Keratinocyte (primary cell): Measurements from ENCODE around the gene EHMT1. TPM values are rescaled to one million over a fixed set of nuclear protein-coding genes. Genes with fewer than 3 reads are reported as not detected.

Experiments
- DNase-seq: peaks from one replicate; pipeline ENCODE4 v3.0.0-alpha.2; 2011; ENCODE audit warnings: low read depth, missing footprints, low spot score
- FAIRE-seq: peaks from 2 replicates; lab custom pipeline; 2011; peaks lifted over from hg19 to GRCh38; lab: Jason Lieb, UNC
- H2AFZ ChIP-seq: 2 replicates; pipeline ENCODE4 v1.6.0; 2012; ENCODE audit warnings: low read length, control low read depth, inconsistent platforms; ENCODE audit not compliant: control insufficient read depth
- H3K27ac ChIP-seq: 2 replicates; pipeline ENCODE4 v1.5.1; 2011; ENCODE audit warnings: low read length; ENCODE audit not compliant: control insufficient read depth, insufficient read depth
- H3K27me3 ChIP-seq: 3 replicates; pipeline ENCODE4 v1.6.0; 2011; ENCODE audit warnings: low read length; ENCODE audit not compliant: control insufficient read depth, insufficient read depth; ENCODE audit errors: extremely low read depth
- H3K36me3 ChIP-seq, 2 experiments: 2 replicates in 1 of 2; 3 replicates in 1 of 2; pipeline ENCODE4 v1.5.1; 2011; ENCODE audit warnings: low read length in 2 of 2, mild to moderate bottlenecking in 1 of 2; ENCODE audit not compliant: control insufficient read depth in 2 of 2, insufficient read depth in 2 of 2; ENCODE audit errors: extremely low read depth in 1 of 2
- H3K4me1 ChIP-seq: 3 replicates; pipeline ENCODE4 v1.5.1; 2011; ENCODE audit warnings: low read length; ENCODE audit not compliant: control insufficient read depth, insufficient read depth; ENCODE audit errors: extremely low read depth
- H3K4me2 ChIP-seq: 3 replicates; pipeline ENCODE4 v1.6.0; 2011; ENCODE audit warnings: low read depth, low read length; ENCODE audit not compliant: control insufficient read depth, insufficient read depth; ENCODE audit errors: extremely low read depth
- H3K4me3 ChIP-seq, 3 experiments: fragments of 200-600 bp in 1 of 3; sonication (generic) in 1 of 3; 2 replicates in 2 of 3; 3 replicates in 1 of 3; pipeline ENCODE4 v1.5.1; 2011 to 2016; ENCODE audit warnings: low read length in 3 of 3, mild to moderate bottlenecking in 3 of 3, control low read depth in 2 of 3, inconsistent platforms in 1 of 3, low read depth in 1 of 3, mixed read lengths in 1 of 3, mixed run types in 1 of 3, moderate library complexity in 1 of 3; ENCODE audit not compliant: control insufficient read depth in 2 of 3, insufficient read depth in 2 of 3; ENCODE audit errors: extremely low read depth in 1 of 3
- H3K79me2 ChIP-seq: 2 replicates; pipeline ENCODE4 v1.6.0; 2012; ENCODE audit warnings: low read length; ENCODE audit not compliant: control insufficient read depth, insufficient read depth
- H3K9ac ChIP-seq: 3 replicates; pipeline ENCODE4 v1.6.0; 2011; ENCODE audit warnings: low read length; ENCODE audit not compliant: control insufficient read depth, insufficient read depth; ENCODE audit errors: extremely low read depth
- H3K9me1 ChIP-seq: 3 replicates; pipeline ENCODE4 v1.6.0; 2011; ENCODE audit warnings: low read length; ENCODE audit not compliant: control insufficient read depth, insufficient read depth; ENCODE audit errors: extremely low read depth
- H3K9me3 ChIP-seq: 2 replicates; pipeline ENCODE4 v1.5.1; 2012; ENCODE audit warnings: low read depth, low read length; ENCODE audit not compliant: control insufficient read depth
- H4K20me1 ChIP-seq: 3 replicates; pipeline ENCODE4 v1.6.0; 2011; ENCODE audit warnings: low read length; ENCODE audit not compliant: control insufficient read depth, insufficient read depth; ENCODE audit errors: extremely low read depth
- EZH2 ChIP-seq: IDR thresholded peaks from one replicate; pipeline ENCODE4 v1.6.1; 2012; ENCODE audit warnings: inconsistent platforms, mild to moderate bottlenecking, low read length, moderate library complexity
- dilution Hi-C: fragments of 300-500 bp; cut with MboI; formaldehyde crosslinking; loops from one replicate; pipeline ENCODE4 v1.7.0; 2020; ENCODE audit warnings: low sequenced_read_pairs; ENCODE audit not compliant: extremely low pct_ligation_motif_present
- polyA plus RNA-seq, 5 experiments: library from polyadenylated mRNA; depleted of rRNA in 3 of 5; stranded (reverse) in 3 of 5; stranded (forward) in 1 of 5; unstranded in 1 of 5; fragments of >200 nt; gene quantifications; 1 replicate in 1 of 5; 2 replicates in 3 of 5; 3 replicates in 1 of 5; pipeline versions ENCODE4 v1.2.1 to v1.2.3, GENCODE V29; 2011 to 2012; ENCODE audit warnings: missing spikeins in 2 of 5, low read depth in 1 of 5, low replicate concordance in 1 of 5
- TF ChIP-seq, protein P1 (sequence below), 3 experiments: IDR thresholded peaks in 1 of 3; conservative IDR thresholded peaks in 1 of 3; optimal IDR thresholded peaks in 1 of 3; 2 replicates in 2 of 3; 3 replicates in 1 of 3; pipeline versions ENCODE3 to v1.5.1; 2011; ENCODE audit warnings: low read length in 3 of 3, mild to moderate bottlenecking in 3 of 3, moderate library complexity in 2 of 3, control low read depth in 1 of 3, inconsistent platforms in 1 of 3; ENCODE audit not compliant: insufficient read depth in 2 of 3; ENCODE audit errors: extremely low read depth in 1 of 3

Gene EHMT1
- polyA plus RNA-seq, 1 donor (not counting 4 experiments of a cell fraction or from before 2014, with no cell fraction given), result 25.9 TPM

DNA sequence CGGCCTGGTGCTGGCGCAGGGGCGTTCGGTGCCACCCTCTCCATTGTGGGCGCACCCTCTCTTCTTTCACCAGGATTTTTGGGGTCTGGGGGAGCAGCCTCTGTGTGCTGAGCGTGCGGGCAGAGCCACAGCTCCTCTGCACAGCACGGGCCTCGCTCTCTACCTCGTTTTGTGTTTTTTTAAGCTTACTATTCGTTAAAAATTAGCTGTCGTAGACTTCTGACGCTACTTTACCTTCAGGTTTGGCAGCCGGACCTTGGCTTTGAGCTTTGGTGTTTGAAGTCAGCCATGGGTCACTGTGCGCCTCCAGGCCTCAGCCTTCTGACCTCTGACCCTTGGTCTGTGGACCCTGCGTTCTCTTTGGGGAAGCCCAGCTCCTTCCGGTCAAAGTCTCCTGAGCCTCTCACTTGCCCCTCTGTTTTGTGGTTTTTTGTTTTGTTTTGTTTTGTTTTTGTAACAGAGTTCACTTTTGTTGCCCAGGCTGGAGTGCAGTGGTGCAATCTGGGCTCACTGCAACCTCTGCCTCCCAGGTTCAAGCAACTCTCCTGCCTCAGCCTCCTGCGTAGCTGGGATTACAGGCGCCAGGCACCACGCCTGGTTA, 170.6 kb downstream of the EHMT1 start:
- FAIRE-seq, result no peak
- H3K36me3 ChIP-seq, result peaks cover 20 to 29% of the 10 kb centered on the region in 2 experiments

DNA sequence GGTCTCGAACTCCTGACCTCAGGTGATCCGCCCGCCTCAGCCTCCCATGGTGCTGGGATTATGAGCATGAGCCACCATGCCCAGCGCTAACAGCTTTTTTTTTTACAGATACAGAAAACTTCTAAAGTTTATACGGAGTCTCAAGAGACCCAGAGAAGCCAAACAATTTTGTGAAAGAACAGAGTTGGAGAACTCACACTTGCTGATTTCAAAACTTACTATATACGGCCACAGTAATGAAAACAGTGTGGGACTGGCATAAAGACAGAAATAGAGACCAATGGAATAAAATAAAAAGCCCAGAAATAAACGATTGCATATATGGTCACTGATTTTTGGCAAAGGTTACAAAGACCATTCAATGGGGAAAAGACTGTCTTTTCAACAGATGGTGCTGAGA, 173.1 kb downstream of the EHMT1 start:
- TF ChIP-seq, protein P1, sequence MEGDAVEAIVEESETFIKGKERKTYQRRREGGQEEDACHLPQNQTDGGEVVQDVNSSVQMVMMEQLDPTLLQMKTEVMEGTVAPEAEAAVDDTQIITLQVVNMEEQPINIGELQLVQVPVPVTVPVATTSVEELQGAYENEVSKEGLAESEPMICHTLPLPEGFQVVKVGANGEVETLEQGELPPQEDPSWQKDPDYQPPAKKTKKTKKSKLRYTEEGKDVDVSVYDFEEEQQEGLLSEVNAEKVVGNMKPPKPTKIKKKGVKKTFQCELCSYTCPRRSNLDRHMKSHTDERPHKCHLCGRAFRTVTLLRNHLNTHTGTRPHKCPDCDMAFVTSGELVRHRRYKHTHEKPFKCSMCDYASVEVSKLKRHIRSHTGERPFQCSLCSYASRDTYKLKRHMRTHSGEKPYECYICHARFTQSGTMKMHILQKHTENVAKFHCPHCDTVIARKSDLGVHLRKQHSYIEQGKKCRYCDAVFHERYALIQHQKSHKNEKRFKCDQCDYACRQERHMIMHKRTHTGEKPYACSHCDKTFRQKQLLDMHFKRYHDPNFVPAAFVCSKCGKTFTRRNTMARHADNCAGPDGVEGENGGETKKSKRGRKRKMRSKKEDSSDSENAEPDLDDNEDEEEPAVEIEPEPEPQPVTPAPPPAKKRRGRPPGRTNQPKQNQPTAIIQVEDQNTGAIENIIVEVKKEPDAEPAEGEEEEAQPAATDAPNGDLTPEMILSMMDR (optimal IDR thresholded peaks at IDR 0.05 in 1 of 3, IDR thresholded peaks at IDR 0.05 in 1 of 3, conservative IDR thresholded peaks at IDR 0.05 in 1 of 3; ENCODE audit: extremely low read depth in 1 of 3, insufficient read depth in 2 of 3, low read length in 3 of 3), result no peak
- TF ChIP-seq EZH2, result no peak
- Histone ChIP-seq H3K36me3 (peaks cover 18 to 35% of the 10 kb centered on the region in 2 experiments), H4K20me1 (no peaks in the 10 kb centered on the region), H3K4me1 (no peaks in the 10 kb centered on the region), H3K27me3 (no peaks in the 10 kb centered on the region), H3K4me3 (no peak overlapping the region), H3K9ac (no peak overlapping the region), H3K4me2 (no peak overlapping the region), H3K27ac (no peak overlapping the region), H3K9me1 (no peaks in the 10 kb centered on the region), H2AFZ (no peak overlapping the region), H3K79me2 (no peaks in the 10 kb centered on the region), H3K9me3 (no peaks in the 10 kb centered on the region)
- no peak for FAIRE-seq
- DNase-seq, result no peak
- dilution Hi-C loops, result no loop called here

More for the DNA sequence above, 170.6 kb downstream of the EHMT1 start:
- no peaks in the 10 kb centered on the region for H4K20me1 ChIP-seq
- no peaks in the 10 kb centered on the region for H3K9me3 ChIP-seq
- no peaks in the 10 kb centered on the region for H3K79me2 ChIP-seq
- no peak overlapping the region for H3K4me3 ChIP-seq
- TF ChIP-seq, protein P1 (optimal IDR thresholded peaks at IDR 0.05 in 1 of 3, IDR thresholded peaks at IDR 0.05 in 1 of 3, conservative IDR thresholded peaks at IDR 0.05 in 1 of 3; ENCODE audit: extremely low read depth in 1 of 3, insufficient read depth in 2 of 3, low read length in 3 of 3), result no peak
- TF ChIP-seq EZH2, result no peak
- no peak overlapping the region for H3K9ac ChIP-seq
- no peak overlapping the region for H3K4me2 ChIP-seq
- H3K4me1 ChIP-seq, result no peaks in the 10 kb centered on the region
- no peaks in the 10 kb centered on the region for H3K27me3 ChIP-seq
- H2AFZ ChIP-seq, result no peak overlapping the region
- no peaks in the 10 kb centered on the region for H3K9me1 ChIP-seq
- no peak overlapping the region for H3K27ac ChIP-seq
- dilution Hi-C loops, result no loop called here
- no peak for DNase-seq
